GM23338 (cell line): Measurements from ENCODE around the gene TSPYL4.

Experiments
- CREB1 ChIP-seq: fragments of 250-450 bp; sonication (Bioruptor Pico); IDR thresholded peaks from 2 replicates; pipeline ENCODE4 v1.5.0; 2020; ENCODE audit warnings: low read depth, mild to moderate bottlenecking, moderate library complexity
- EZH2 ChIP-seq: fragments of 200-600 bp; sonication (generic); IDR thresholded peaks from one replicate; pipeline ENCODE4 v1.8.0; 2017; ENCODE audit warnings: antibody characterized with exemption, mild to moderate bottlenecking, low read depth; ENCODE audit not compliant: unreplicated experiment
- EZH2phosphoT487 ChIP-seq: fragments of 200-600 bp; sonication (generic); IDR thresholded peaks from one replicate; pipeline ENCODE4 v1.8.1; 2018; ENCODE audit warnings: antibody characterized with exemption; ENCODE audit not compliant: unreplicated experiment
- JUNB ChIP-seq: IDR thresholded peaks from one replicate; pipeline ENCODE4 v1.6.1; 2016; ENCODE audit warnings: antibody characterized with exemption; ENCODE audit not compliant: unreplicated experiment
- POLR2AphosphoS5 ChIP-seq: IDR thresholded peaks from 2 replicates; pipeline ENCODE4 v1.6.1; 2016; ENCODE audit warnings: antibody characterized with exemption, low read depth
- ZNF114 ChIP-seq: fragments of 250-450 bp; sonication (Bioruptor Pico); IDR thresholded peaks from 2 replicates; pipeline ENCODE4 v1.5.0; 2020; ENCODE audit warnings: mild to moderate bottlenecking, moderate library complexity
- TF ChIP-seq, protein P1 (sequence below), 2 experiments: fragments of 200-600 bp in 1 of 2; sonication (generic) in 1 of 2; conservative IDR thresholded peaks; 2 replicates each; pipeline versions ENCODE4 v1.5.1 to v1.6.1; 2016 to 2017; ENCODE audit warnings: antibody characterized with exemption in 2 of 2, low read depth in 2 of 2, mild to moderate bottlenecking in 2 of 2, moderate library complexity in 1 of 2
- TF ChIP-seq, protein P2 (sequence below): IDR thresholded peaks from 2 replicates; pipeline ENCODE4 v1.6.1; 2016; ENCODE audit warnings: antibody characterized with exemption
- TF ChIP-seq, protein P3 (sequence below): IDR thresholded peaks from one replicate; pipeline ENCODE4 v1.6.1; 2018; ENCODE audit warnings: antibody characterized with exemption; ENCODE audit not compliant: unreplicated experiment

GRCh38 chr6:116298973-116299372 lies 45.1 kb upstream of the TSPYL4 start:
- TF ChIP-seq, protein P1, sequence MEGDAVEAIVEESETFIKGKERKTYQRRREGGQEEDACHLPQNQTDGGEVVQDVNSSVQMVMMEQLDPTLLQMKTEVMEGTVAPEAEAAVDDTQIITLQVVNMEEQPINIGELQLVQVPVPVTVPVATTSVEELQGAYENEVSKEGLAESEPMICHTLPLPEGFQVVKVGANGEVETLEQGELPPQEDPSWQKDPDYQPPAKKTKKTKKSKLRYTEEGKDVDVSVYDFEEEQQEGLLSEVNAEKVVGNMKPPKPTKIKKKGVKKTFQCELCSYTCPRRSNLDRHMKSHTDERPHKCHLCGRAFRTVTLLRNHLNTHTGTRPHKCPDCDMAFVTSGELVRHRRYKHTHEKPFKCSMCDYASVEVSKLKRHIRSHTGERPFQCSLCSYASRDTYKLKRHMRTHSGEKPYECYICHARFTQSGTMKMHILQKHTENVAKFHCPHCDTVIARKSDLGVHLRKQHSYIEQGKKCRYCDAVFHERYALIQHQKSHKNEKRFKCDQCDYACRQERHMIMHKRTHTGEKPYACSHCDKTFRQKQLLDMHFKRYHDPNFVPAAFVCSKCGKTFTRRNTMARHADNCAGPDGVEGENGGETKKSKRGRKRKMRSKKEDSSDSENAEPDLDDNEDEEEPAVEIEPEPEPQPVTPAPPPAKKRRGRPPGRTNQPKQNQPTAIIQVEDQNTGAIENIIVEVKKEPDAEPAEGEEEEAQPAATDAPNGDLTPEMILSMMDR (conservative IDR thresholded peaks at IDR 0.05; ENCODE audit: low read depth in 2 of 2): no peak
- TF ChIP-seq, protein P2, sequence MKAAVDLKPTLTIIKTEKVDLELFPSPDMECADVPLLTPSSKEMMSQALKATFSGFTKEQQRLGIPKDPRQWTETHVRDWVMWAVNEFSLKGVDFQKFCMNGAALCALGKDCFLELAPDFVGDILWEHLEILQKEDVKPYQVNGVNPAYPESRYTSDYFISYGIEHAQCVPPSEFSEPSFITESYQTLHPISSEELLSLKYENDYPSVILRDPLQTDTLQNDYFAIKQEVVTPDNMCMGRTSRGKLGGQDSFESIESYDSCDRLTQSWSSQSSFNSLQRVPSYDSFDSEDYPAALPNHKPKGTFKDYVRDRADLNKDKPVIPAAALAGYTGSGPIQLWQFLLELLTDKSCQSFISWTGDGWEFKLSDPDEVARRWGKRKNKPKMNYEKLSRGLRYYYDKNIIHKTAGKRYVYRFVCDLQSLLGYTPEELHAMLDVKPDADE: no peak
- TF ChIP-seq POLR2AphosphoS5: no peak
- TF ChIP-seq EZH2: no peak
- TF ChIP-seq EZH2phosphoT487: no peak
- no peak for TF ChIP-seq ZNF114
- TF ChIP-seq, protein P3, sequence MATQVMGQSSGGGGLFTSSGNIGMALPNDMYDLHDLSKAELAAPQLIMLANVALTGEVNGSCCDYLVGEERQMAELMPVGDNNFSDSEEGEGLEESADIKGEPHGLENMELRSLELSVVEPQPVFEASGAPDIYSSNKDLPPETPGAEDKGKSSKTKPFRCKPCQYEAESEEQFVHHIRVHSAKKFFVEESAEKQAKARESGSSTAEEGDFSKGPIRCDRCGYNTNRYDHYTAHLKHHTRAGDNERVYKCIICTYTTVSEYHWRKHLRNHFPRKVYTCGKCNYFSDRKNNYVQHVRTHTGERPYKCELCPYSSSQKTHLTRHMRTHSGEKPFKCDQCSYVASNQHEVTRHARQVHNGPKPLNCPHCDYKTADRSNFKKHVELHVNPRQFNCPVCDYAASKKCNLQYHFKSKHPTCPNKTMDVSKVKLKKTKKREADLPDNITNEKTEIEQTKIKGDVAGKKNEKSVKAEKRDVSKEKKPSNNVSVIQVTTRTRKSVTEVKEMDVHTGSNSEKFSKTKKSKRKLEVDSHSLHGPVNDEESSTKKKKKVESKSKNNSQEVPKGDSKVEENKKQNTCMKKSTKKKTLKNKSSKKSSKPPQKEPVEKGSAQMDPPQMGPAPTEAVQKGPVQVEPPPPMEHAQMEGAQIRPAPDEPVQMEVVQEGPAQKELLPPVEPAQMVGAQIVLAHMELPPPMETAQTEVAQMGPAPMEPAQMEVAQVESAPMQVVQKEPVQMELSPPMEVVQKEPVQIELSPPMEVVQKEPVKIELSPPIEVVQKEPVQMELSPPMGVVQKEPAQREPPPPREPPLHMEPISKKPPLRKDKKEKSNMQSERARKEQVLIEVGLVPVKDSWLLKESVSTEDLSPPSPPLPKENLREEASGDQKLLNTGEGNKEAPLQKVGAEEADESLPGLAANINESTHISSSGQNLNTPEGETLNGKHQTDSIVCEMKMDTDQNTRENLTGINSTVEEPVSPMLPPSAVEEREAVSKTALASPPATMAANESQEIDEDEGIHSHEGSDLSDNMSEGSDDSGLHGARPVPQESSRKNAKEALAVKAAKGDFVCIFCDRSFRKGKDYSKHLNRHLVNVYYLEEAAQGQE: no peak
- no peak for TF ChIP-seq CREB1 (CRISPR knock-in tag)
- TF ChIP-seq JUNB: no peak
